ENCODE measurements around the gene AFTPH. TPM values are rescaled to one million over a fixed set of nuclear protein-coding genes. Genes with fewer than 3 reads are reported as not detected.

The AFTPH gene
- total RNA-seq, 1 donor from 2014 or later, result 22.2 TPM

- no peak for TF ChIP-seq CTCF (IDR thresholded peaks at IDR 0.05; ENCODE audit: unreplicated experiment)
- H3K27me3 Mint-ChIP-seq (ENCODE audit: low read depth), result no peaks in the 10 kb centered on the region
- H3K36me3 Mint-ChIP-seq, result no peaks in the 10 kb centered on the region
- no peak overlapping the region for H3K4me3 Mint-ChIP-seq
- no peak for DNase-seq (ENCODE audit: low spot score in 2 of 2, unreplicated experiment in 2 of 2)
- peaks cover 4% of the 10 kb centered on the region for H3K9me3 Mint-ChIP-seq
- peaks cover 14% of the 10 kb centered on the region for H3K4me1 Mint-ChIP-seq
- H3K27ac Mint-ChIP-seq, result no peak overlapping the region
These were observed 93.6 kb downstream of the AFTPH start for GRCh38 chr2:64617631-64618151.

- Mint-ChIP-seq H3K4me3 (no peak overlapping the region), H3K36me3 (no peaks in the 10 kb centered on the region), H3K9me3 (no peaks in the 10 kb centered on the region), H3K27me3 (ENCODE audit: low read depth) (no peaks in the 10 kb centered on the region), H3K27ac (no peak overlapping the region), H3K4me1 (peaks cover 14% of the 10 kb centered on the region)
- no peak for TF ChIP-seq CTCF (IDR thresholded peaks at IDR 0.05; ENCODE audit: unreplicated experiment)
- DNase-seq (ENCODE audit: low spot score in 2 of 2, unreplicated experiment in 2 of 2), result no peak
These were observed 96.5 kb downstream of the AFTPH start for GRCh38 chr2:64620661-64621060.

GRCh38 chr2:64622443-64623241 lies 98.5 kb downstream of the AFTPH start:
- Mint-ChIP-seq H3K9me3 (no peaks in the 10 kb centered on the region), H3K36me3 (no peaks in the 10 kb centered on the region), H3K4me1 (peaks cover 15% of the 10 kb centered on the region), H3K27me3 (ENCODE audit: low read depth) (no peaks in the 10 kb centered on the region), H3K4me3 (no peak overlapping the region), H3K27ac (no peak overlapping the region)
- no peak for TF ChIP-seq CTCF (IDR thresholded peaks at IDR 0.05; ENCODE audit: unreplicated experiment)
- no peak for DNase-seq (ENCODE audit: low spot score in 2 of 2, unreplicated experiment in 2 of 2)

GRCh38 chr2:64623242-64623850 lies 99.2 kb downstream of the AFTPH start:
- H3K36me3 Mint-ChIP-seq, result no peaks in the 10 kb centered on the region
- TF ChIP-seq CTCF (IDR thresholded peaks at IDR 0.05; ENCODE audit: unreplicated experiment), result no peak
- no peak overlapping the region for H3K4me3 Mint-ChIP-seq
- no peaks in the 10 kb centered on the region for H3K27me3 Mint-ChIP-seq (ENCODE audit: low read depth)
- H3K4me1 Mint-ChIP-seq, result peaks cover 9% of the 10 kb centered on the region
- peak overlapping the region; percentile 24 for H3K27ac Mint-ChIP-seq
- DNase-seq (ENCODE audit: low spot score in 2 of 2, unreplicated experiment in 2 of 2), result peak in 1 of 2 experiments; percentile 29
- H3K9me3 Mint-ChIP-seq, result no peaks in the 10 kb centered on the region

GRCh38 chr2:64624108-64624610 lies 100.0 kb downstream of the AFTPH start:
- H3K4me1 Mint-ChIP-seq, result peaks cover 9% of the 10 kb centered on the region
- no peak overlapping the region for H3K27ac Mint-ChIP-seq
- H3K4me3 Mint-ChIP-seq, result no peak overlapping the region
- no peaks in the 10 kb centered on the region for H3K27me3 Mint-ChIP-seq (ENCODE audit: low read depth)
- H3K36me3 Mint-ChIP-seq, result no peaks in the 10 kb centered on the region
- DNase-seq (ENCODE audit: low spot score in 2 of 2, unreplicated experiment in 2 of 2), result peak in 1 of 2 experiments; percentile 28
- no peak for TF ChIP-seq CTCF (IDR thresholded peaks at IDR 0.05; ENCODE audit: unreplicated experiment)
- no peaks in the 10 kb centered on the region for H3K9me3 Mint-ChIP-seq

All from mesothelial cell of epicardium (in vitro differentiated cells).